GM23338 (cell line): ENCODE measurements around the gene GIMAP5. TPM values are rescaled to one million over a fixed set of nuclear protein-coding genes. Genes with fewer than 3 reads are reported as not detected.
A peak's percentile ranks its signal among the peaks of the same experiment; 100 is the strongest.

Experiments
- ATAC-seq: fragments of 200-7000 bp; cut with Tn5 transposase; 3 replicates; pipeline ENCODE4 v1.9.1; 2020
- DNase-seq: peaks from one replicate; pipeline ENCODE4 v3.0.0-alpha.2; 2015; ENCODE audit warnings: low spot score
- H2AFZ ChIP-seq: fragments of 200-600 bp; sonication (generic); 2 replicates; pipeline ENCODE4 v1.8.0; 2016; ENCODE audit warnings: antibody characterized with exemption, mild to moderate bottlenecking, moderate library complexity
- H3F3A ChIP-seq: fragments of 200-600 bp; sonication (generic); replicated peaks from 2 replicates; pipeline ENCODE4 v1.8.0; 2017; ENCODE audit warnings: antibody characterized with exemption, mixed run types, low read depth
- H3K27ac ChIP-seq: fragments of 200-600 bp; sonication (generic); 2 replicates; pipeline ENCODE4 v1.6.1; 2016; ENCODE audit warnings: low read depth
- H3K27me3 ChIP-seq: fragments of 200-600 bp; sonication (generic); 2 replicates; pipeline ENCODE4 v1.8.0; 2016; ENCODE audit warnings: mild to moderate bottlenecking, mixed run types, moderate library complexity; ENCODE audit not compliant: insufficient read depth
- H3K36me3 ChIP-seq: fragments of 200-600 bp; sonication (generic); 2 replicates; pipeline ENCODE4 v1.8.0; 2016; ENCODE audit warnings: mild to moderate bottlenecking; ENCODE audit not compliant: insufficient read depth
- H3K4me1 ChIP-seq: fragments of 200-600 bp; sonication (generic); 2 replicates; pipeline ENCODE4 v1.8.0; 2016; ENCODE audit warnings: mild to moderate bottlenecking, moderate library complexity; ENCODE audit not compliant: insufficient read depth
- H3K4me2 ChIP-seq: fragments of 200-600 bp; sonication (generic); 2 replicates; pipeline ENCODE4 v1.7.1; 2017; ENCODE audit warnings: mixed run types
- H3K4me3 ChIP-seq: fragments of 200-600 bp; sonication (generic); 2 replicates; pipeline ENCODE4 v1.6.1; 2016; ENCODE audit warnings: mixed run types
- H3K79me2 ChIP-seq: fragments of 200-600 bp; sonication (generic); replicated peaks from 2 replicates; pipeline ENCODE4 v1.8.0; 2017; ENCODE audit warnings: mild to moderate bottlenecking; ENCODE audit not compliant: insufficient read depth
- H3K9me2 ChIP-seq: fragments of 200-600 bp; sonication (generic); 2 replicates; pipeline ENCODE4 v1.8.0; 2017; ENCODE audit not compliant: insufficient read depth
- H4K20me1 ChIP-seq: fragments of 200-600 bp; sonication (generic); replicated peaks from 2 replicates; pipeline ENCODE4 v1.8.0; 2017; ENCODE audit warnings: mild to moderate bottlenecking; ENCODE audit not compliant: insufficient read depth
- H3K27ac Mint-ChIP-seq: 2 replicates; pipeline ENCODE4 v1.8.0; 2020; ENCODE audit warnings: inconsistent platforms, mild to moderate bottlenecking, moderate library complexity, mixed read lengths
- H3K27me3 Mint-ChIP-seq: 3 replicates; pipeline ENCODE4 v1.8.0; 2022; ENCODE audit warnings: low read depth, mild to moderate bottlenecking, moderate library complexity, mixed read lengths, inconsistent platforms; ENCODE audit not compliant: insufficient read depth, poor library complexity
- H3K36me3 Mint-ChIP-seq: 3 replicates; pipeline ENCODE4 v1.8.0; 2021; ENCODE audit warnings: low read depth, mild to moderate bottlenecking, inconsistent platforms, moderate library complexity, mixed read lengths
- H3K4me1 Mint-ChIP-seq: 3 replicates; pipeline ENCODE4 v1.8.0; 2020; ENCODE audit warnings: mild to moderate bottlenecking, inconsistent platforms, mixed read lengths
- H3K4me3 Mint-ChIP-seq: 3 replicates; pipeline ENCODE4 v1.8.0; 2021; ENCODE audit warnings: moderate library complexity, mild to moderate bottlenecking, inconsistent platforms, mixed read lengths
- H3K9me3 Mint-ChIP-seq: 3 replicates; pipeline ENCODE4 v1.8.0; 2020; ENCODE audit warnings: moderate library complexity, mild to moderate bottlenecking, inconsistent platforms, mixed read lengths
- CREB1 ChIP-seq: fragments of 250-450 bp; sonication (Bioruptor Pico); IDR thresholded peaks from 2 replicates; pipeline ENCODE4 v1.5.0; 2020; ENCODE audit warnings: low read depth, mild to moderate bottlenecking, moderate library complexity
- EZH2 ChIP-seq: fragments of 200-600 bp; sonication (generic); IDR thresholded peaks from one replicate; pipeline ENCODE4 v1.8.0; 2017; ENCODE audit warnings: antibody characterized with exemption, mild to moderate bottlenecking, low read depth; ENCODE audit not compliant: unreplicated experiment
- EZH2phosphoT487 ChIP-seq: fragments of 200-600 bp; sonication (generic); IDR thresholded peaks from one replicate; pipeline ENCODE4 v1.8.1; 2018; ENCODE audit warnings: antibody characterized with exemption; ENCODE audit not compliant: unreplicated experiment
- JUNB ChIP-seq: IDR thresholded peaks from one replicate; pipeline ENCODE4 v1.6.1; 2016; ENCODE audit warnings: antibody characterized with exemption; ENCODE audit not compliant: unreplicated experiment
- NANOG ChIP-seq: IDR thresholded peaks from 2 replicates; pipeline ENCODE4 v1.6.1; 2016; ENCODE audit warnings: antibody characterized with exemption, borderline replicate concordance
- POLR2AphosphoS5 ChIP-seq: IDR thresholded peaks from 2 replicates; pipeline ENCODE4 v1.6.1; 2016; ENCODE audit warnings: antibody characterized with exemption, low read depth
- STAT1 ChIP-seq: IDR thresholded peaks from one replicate; pipeline ENCODE4 v1.6.1; 2016; ENCODE audit warnings: antibody characterized with exemption; ENCODE audit not compliant: unreplicated experiment
- ZNF114 ChIP-seq: fragments of 250-450 bp; sonication (Bioruptor Pico); IDR thresholded peaks from 2 replicates; pipeline ENCODE4 v1.5.0; 2020; ENCODE audit warnings: mild to moderate bottlenecking, moderate library complexity
- ZNF331 ChIP-seq: fragments of 250-450 bp; sonication (Bioruptor Pico); IDR thresholded peaks from 2 replicates; pipeline ENCODE4 v1.5.0; 2020; ENCODE audit warnings: low read depth, mild to moderate bottlenecking, moderate library complexity
- polyA plus RNA-seq: library from polyadenylated mRNA; unstranded; fragments of >200 nt; fragmentation: Nextera tagmentation; extraction: Ambion mirVana; gene quantifications from 2 replicates; pipeline ENCODE4 v1.2.1, GENCODE V29; 2016
- total RNA-seq: library from RNA; depleted of rRNA; stranded (reverse); fragments of >200 nt; shearing (Covaris generic); gene quantifications from 2 replicates; pipeline ENCODE4 v1.2.3, GENCODE V29; 2014
- TF ChIP-seq, protein P1 (sequence below): IDR thresholded peaks from 2 replicates; pipeline ENCODE4 v1.6.1; 2016; ENCODE audit warnings: antibody characterized with exemption
- TF ChIP-seq, protein P2 (sequence below): fragments of 250-450 bp; sonication (Bioruptor Pico); IDR thresholded peaks from 2 replicates; pipeline ENCODE4 v1.5.0; 2020; ENCODE audit warnings: mild to moderate bottlenecking, moderate library complexity
- TF ChIP-seq, protein P3 (sequence below): IDR thresholded peaks from one replicate; pipeline ENCODE4 v1.6.1; 2018; ENCODE audit warnings: antibody characterized with exemption; ENCODE audit not compliant: unreplicated experiment
- TF ChIP-seq, protein P4 (sequence below), 2 experiments: fragments of 200-600 bp in 1 of 2; sonication (generic) in 1 of 2; conservative IDR thresholded peaks; 2 replicates each; pipeline versions ENCODE4 v1.5.1 to v1.6.1; 2016 to 2017; ENCODE audit warnings: antibody characterized with exemption in 2 of 2, low read depth in 2 of 2, mild to moderate bottlenecking in 2 of 2, moderate library complexity in 1 of 2

The GIMAP5 gene
- total and polyA plus RNA-seq, 2 experiments from 2014 or later, result not detected

DNA sequence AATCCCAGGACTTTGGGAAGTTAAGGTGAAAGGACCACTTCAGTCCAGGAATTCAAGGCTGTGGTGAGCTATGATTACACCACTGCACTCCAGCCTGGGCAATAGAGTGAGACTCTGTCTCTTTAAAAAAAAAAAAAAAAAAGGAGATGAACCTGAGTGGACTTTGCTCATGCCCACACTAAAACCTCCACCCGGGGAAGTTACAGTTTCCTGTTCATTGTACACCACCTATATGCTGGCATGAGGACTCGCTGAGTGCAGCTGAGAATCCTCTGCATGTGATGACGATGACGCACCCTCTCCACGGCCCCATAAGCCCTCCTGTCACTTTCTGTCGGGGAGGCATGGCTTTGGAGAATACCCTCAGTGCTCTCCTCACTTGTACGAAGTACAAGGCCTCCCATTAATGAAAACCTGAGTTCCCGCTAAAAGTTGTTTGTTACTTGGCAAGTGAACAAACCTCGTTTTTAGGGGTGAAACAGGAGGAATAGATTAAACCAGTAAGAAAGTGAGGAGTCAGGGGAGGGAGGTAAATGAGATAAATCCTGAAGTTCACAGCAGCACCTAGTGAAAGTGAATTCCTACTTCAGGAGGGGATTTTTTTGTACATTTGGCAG is 47.0 kb downstream of the GIMAP5 start:
- no peak for DNase-seq
- Histone ChIP-seq H3K4me1 (no peaks in the 10 kb centered on the region), H3K79me2 (no peaks in the 10 kb centered on the region), H3K9me2 (no peaks in the 10 kb centered on the region), H3K27ac (no peak overlapping the region), H3K4me3 (no peak overlapping the region), H4K20me1 (no peaks in the 10 kb centered on the region; the same call in 1 of the 2 replicates), H2AFZ (0 out of 2 replicates have a peak overlapping the region, but pooled peaks have one; percentile 38), H3K27me3 (no peaks in the 10 kb centered on the region), H3K4me2 (no peak overlapping the region), H3F3A (no peaks in the 10 kb centered on the region), H3K36me3 (no peaks in the 10 kb centered on the region)
- no peaks in the 10 kb centered on the region for H3K4me1 Mint-ChIP-seq
- H3K27me3 Mint-ChIP-seq, result peaks cover 2% of the 10 kb centered on the region
- ATAC-seq, result no peak
- no peaks in the 10 kb centered on the region for H3K9me3 Mint-ChIP-seq
- H3K4me3 Mint-ChIP-seq, result no peak overlapping the region
- no peak for TF ChIP-seq EZH2
- TF ChIP-seq, protein P1, sequence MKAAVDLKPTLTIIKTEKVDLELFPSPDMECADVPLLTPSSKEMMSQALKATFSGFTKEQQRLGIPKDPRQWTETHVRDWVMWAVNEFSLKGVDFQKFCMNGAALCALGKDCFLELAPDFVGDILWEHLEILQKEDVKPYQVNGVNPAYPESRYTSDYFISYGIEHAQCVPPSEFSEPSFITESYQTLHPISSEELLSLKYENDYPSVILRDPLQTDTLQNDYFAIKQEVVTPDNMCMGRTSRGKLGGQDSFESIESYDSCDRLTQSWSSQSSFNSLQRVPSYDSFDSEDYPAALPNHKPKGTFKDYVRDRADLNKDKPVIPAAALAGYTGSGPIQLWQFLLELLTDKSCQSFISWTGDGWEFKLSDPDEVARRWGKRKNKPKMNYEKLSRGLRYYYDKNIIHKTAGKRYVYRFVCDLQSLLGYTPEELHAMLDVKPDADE, result no peak
- no peak for TF ChIP-seq STAT1
- no peak for TF ChIP-seq JUNB
- TF ChIP-seq EZH2phosphoT487, result no peak
- no peak for TF ChIP-seq ZNF331 (CRISPR knock-in tag)
- TF ChIP-seq, protein P2, sequence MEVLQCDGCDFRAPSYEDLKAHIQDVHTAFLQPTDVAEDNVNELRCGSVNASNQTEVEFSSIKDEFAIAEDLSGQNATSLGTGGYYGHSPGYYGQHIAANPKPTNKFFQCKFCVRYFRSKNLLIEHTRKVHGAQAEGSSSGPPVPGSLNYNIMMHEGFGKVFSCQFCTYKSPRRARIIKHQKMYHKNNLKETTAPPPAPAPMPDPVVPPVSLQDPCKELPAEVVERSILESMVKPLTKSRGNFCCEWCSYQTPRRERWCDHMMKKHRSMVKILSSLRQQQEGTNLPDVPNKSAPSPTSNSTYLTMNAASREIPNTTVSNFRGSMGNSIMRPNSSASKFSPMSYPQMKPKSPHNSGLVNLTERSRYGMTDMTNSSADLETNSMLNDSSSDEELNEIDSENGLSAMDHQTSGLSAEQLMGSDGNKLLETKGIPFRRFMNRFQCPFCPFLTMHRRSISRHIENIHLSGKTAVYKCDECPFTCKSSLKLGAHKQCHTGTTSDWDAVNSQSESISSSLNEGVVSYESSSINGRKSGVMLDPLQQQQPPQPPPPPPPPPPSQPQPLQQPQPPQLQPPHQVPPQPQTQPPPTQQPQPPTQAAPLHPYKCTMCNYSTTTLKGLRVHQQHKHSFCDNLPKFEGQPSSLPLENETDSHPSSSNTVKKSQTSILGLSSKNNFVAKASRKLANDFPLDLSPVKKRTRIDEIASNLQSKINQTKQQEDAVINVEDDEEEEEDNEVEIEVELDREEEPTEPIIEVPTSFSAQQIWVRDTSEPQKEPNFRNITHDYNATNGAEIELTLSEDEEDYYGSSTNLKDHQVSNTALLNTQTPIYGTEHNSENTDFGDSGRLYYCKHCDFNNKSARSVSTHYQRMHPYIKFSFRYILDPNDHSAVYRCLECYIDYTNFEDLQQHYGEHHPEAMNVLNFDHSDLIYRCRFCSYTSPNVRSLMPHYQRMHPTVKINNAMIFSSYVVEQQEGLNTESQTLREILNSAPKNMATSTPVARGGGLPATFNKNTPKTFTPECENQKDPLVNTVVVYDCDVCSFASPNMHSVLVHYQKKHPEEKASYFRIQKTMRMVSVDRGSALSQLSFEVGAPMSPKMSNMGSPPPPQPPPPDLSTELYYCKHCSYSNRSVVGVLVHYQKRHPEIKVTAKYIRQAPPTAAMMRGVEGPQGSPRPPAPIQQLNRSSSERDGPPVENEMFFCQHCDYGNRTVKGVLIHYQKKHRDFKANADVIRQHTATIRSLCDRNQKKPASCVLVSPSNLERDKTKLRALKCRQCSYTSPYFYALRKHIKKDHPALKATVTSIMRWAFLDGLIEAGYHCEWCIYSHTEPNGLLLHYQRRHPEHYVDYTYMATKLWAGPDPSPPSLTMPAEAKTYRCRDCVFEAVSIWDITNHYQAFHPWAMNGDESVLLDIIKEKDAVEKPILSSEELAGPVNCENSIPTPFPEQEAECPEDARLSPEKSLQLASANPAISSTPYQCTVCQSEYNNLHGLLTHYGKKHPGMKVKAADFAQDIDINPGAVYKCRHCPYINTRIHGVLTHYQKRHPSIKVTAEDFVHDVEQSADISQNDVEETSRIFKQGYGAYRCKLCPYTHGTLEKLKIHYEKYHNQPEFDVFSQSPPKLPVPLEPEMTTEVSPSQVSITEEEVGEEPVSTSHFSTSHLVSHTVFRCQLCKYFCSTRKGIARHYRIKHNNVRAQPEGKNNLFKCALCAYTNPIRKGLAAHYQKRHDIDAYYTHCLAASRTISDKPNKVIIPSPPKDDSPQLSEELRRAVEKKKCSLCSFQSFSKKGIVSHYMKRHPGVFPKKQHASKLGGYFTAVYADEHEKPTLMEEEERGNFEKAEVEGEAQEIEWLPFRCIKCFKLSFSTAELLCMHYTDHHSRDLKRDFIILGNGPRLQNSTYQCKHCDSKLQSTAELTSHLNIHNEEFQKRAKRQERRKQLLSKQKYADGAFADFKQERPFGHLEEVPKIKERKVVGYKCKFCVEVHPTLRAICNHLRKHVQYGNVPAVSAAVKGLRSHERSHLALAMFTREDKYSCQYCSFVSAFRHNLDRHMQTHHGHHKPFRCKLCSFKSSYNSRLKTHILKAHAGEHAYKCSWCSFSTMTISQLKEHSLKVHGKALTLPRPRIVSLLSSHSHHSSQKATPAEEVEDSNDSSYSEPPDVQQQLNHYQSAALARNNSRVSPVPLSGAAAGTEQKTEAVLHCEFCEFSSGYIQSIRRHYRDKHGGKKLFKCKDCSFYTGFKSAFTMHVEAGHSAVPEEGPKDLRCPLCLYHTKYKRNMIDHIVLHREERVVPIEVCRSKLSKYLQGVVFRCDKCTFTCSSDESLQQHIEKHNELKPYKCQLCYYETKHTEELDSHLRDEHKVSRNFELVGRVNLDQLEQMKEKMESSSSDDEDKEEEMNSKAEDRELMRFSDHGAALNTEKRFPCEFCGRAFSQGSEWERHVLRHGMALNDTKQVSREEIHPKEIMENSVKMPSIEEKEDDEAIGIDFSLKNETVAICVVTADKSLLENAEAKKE (CRISPR knock-in tag), result no peak
- TF ChIP-seq, protein P3, sequence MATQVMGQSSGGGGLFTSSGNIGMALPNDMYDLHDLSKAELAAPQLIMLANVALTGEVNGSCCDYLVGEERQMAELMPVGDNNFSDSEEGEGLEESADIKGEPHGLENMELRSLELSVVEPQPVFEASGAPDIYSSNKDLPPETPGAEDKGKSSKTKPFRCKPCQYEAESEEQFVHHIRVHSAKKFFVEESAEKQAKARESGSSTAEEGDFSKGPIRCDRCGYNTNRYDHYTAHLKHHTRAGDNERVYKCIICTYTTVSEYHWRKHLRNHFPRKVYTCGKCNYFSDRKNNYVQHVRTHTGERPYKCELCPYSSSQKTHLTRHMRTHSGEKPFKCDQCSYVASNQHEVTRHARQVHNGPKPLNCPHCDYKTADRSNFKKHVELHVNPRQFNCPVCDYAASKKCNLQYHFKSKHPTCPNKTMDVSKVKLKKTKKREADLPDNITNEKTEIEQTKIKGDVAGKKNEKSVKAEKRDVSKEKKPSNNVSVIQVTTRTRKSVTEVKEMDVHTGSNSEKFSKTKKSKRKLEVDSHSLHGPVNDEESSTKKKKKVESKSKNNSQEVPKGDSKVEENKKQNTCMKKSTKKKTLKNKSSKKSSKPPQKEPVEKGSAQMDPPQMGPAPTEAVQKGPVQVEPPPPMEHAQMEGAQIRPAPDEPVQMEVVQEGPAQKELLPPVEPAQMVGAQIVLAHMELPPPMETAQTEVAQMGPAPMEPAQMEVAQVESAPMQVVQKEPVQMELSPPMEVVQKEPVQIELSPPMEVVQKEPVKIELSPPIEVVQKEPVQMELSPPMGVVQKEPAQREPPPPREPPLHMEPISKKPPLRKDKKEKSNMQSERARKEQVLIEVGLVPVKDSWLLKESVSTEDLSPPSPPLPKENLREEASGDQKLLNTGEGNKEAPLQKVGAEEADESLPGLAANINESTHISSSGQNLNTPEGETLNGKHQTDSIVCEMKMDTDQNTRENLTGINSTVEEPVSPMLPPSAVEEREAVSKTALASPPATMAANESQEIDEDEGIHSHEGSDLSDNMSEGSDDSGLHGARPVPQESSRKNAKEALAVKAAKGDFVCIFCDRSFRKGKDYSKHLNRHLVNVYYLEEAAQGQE, result no peak
- TF ChIP-seq, protein P4, sequence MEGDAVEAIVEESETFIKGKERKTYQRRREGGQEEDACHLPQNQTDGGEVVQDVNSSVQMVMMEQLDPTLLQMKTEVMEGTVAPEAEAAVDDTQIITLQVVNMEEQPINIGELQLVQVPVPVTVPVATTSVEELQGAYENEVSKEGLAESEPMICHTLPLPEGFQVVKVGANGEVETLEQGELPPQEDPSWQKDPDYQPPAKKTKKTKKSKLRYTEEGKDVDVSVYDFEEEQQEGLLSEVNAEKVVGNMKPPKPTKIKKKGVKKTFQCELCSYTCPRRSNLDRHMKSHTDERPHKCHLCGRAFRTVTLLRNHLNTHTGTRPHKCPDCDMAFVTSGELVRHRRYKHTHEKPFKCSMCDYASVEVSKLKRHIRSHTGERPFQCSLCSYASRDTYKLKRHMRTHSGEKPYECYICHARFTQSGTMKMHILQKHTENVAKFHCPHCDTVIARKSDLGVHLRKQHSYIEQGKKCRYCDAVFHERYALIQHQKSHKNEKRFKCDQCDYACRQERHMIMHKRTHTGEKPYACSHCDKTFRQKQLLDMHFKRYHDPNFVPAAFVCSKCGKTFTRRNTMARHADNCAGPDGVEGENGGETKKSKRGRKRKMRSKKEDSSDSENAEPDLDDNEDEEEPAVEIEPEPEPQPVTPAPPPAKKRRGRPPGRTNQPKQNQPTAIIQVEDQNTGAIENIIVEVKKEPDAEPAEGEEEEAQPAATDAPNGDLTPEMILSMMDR (conservative IDR thresholded peaks at IDR 0.05; ENCODE audit: low read depth in 2 of 2), result no peak
- no peak for TF ChIP-seq POLR2AphosphoS5
- TF ChIP-seq CREB1 (CRISPR knock-in tag), result no peak
- no peak for TF ChIP-seq NANOG
- TF ChIP-seq ZNF114 (CRISPR knock-in tag), result no peak
- no peaks in the 10 kb centered on the region for H3K36me3 Mint-ChIP-seq
- no peak overlapping the region for H3K27ac Mint-ChIP-seq
